Esophagus muscularis mucosa (tissue), 3 donors: ENCODE results near the gene CNGB1.

ENCODE experiments used
- CTCF ChIP-seq, 3 experiments: fragments of 200-600 bp in 2 of 3; fragments of 450-650 bp in 1 of 3; sonication (generic) in 2 of 3; IDR thresholded peaks; one replicate each; pipeline ENCODE4 v1.5.1; 2017 to 2019; ENCODE audit warnings: antibody characterized with exemption in 3 of 3, mild to moderate bottlenecking in 2 of 3, moderate library complexity in 1 of 3
- POLR2A ChIP-seq: fragments of 450-650 bp; IDR thresholded peaks from one replicate; pipeline ENCODE4 v1.6.1; 2017; ENCODE audit warnings: antibody characterized with exemption, moderate library complexity, mild to moderate bottlenecking, low read depth
- POLR2AphosphoS5 ChIP-seq, 2 donors: sonication (generic); formaldehyde crosslinking; IDR thresholded peaks; one replicate each; pipeline ENCODE4 v1.6.1; 2017; ENCODE audit warnings: antibody characterized with exemption in 2 of 2

GRCh38 chr16:57999366-57999970 is 28.5 kb upstream of the CNGB1 start:
- TF ChIP-seq CTCF (IDR thresholded peaks at IDR 0.05) (no peak), POLR2A (no peak), POLR2AphosphoS5 (IDR thresholded peaks at IDR 0.05) (no peak)
